RWPE1 (cell line): ENCODE results near the gene CELA1.

Experiments
- CTCF ChIA-PET: fragments of 350-600 bp; sonication (Branson Sonifier 250); formaldehyde crosslinking; extraction: SDS; loops from one replicate; lab custom pipeline; 2021; lab: Yijun Ruan, JAX
- POLR2A ChIA-PET: fragments of 400-600 bp; formaldehyde crosslinking; extraction: SDS; loops from one replicate; lab custom pipeline; 2020; ENCODE audit warnings: antibody characterized with exemption; ENCODE audit not compliant: low non-redundant PET; lab: Yijun Ruan, JAX
- DNase-seq: peaks from one replicate; pipeline ENCODE4 v3.0.0; 2012; ENCODE audit warnings: low spot score
- H3K27ac ChIP-seq: fragments of 450-650 bp; 2 replicates; pipeline ENCODE4 v1.5.1; 2017
- CTCF ChIP-seq: fragments of 450-650 bp; conservative IDR thresholded peaks from 2 replicates; pipeline ENCODE4 v1.5.1; 2017; ENCODE audit warnings: low read depth, mild to moderate bottlenecking

Gene CELA1

DNA sequence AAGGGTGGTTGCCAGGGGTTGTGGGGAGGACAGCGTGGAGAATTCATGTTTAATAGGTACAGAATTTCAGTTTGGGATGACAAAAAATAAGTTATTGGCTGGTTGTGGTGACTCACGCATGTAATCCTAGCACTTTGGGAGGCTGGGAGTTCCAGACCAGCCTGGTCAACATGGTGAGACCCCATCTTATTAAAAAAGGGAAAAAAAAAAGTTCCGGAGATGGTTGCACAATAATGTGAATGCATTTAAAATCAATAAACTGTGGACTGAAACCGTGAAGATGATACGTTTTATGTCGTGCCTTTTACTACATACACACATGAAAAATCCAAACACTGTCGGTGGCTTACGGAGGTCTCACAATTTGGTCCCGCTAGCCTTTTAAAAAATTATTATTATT is 24.2 kb upstream of the CELA1 start:
- ChIA-PET POLR2A (no interaction called here), CTCF (no interaction called here)
- TF ChIP-seq CTCF: no peak
- peak overlapping the region; percentile 94 for H3K27ac ChIP-seq
- DNase-seq: no peak

GRCh38 chr12:51369581-51369980 is 23.1 kb upstream of the CELA1 start:
- H3K27ac ChIP-seq: no peak overlapping the region
- POLR2A ChIA-PET: no interaction called here
- DNase-seq: no peak
- TF ChIP-seq CTCF: no peak
- CTCF ChIA-PET: no interaction called here

DNA sequence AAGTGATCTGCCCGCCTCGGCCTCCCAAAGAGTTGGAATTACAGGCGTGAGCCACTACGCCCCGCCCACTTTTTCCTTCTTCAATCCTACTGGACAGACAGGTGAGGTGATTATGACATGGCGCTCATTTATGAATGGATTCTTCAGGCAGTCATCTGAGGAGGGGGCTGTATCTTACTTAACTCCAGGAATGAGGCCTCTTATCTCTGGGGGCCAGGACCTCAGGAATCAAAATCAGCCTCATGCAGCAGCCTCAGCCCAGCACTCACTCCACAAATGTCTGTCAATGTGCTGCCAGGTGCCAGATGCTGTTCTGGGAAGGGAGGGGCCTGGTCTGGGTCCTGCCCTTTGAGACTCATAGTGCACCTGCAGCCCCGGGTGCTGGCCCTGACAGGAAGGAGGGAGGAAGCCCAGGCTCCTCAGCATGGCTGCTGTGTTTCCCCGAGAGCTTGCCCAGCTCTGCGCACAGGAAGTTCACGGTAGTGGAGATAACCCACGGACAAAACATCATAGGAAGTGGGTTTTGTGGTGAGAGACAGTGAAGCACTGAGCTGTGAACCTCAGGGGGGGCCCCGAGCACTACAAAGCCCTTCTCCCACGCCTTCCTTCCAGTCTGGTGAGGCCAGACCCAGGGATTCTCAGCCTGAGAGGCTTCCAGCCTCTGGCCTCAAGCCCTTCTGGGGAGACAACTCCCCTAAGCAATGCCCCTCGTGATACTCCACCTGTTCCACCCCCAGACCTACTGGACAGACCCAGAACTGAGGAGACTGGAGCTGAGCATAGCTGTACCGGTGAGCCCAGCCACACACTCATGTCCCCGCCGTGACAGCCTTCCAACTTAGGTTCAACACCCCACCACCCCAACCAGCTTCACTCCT is 22.4 kb upstream of the CELA1 start:
- no peak for TF ChIP-seq CTCF
- DNase-seq: no peak
- CTCF ChIA-PET: interaction anchor here (1.0 kb wide), 1 partner anchor 68 kb away, joined by 3 read pairs; no protein-coding TSS in a partner anchor
- POLR2A ChIA-PET: no interaction called here
- H3K27ac ChIP-seq: no peak overlapping the region

- ChIA-PET CTCF (no interaction called here), POLR2A (no interaction called here)
- no peak for TF ChIP-seq CTCF
- no peak for DNase-seq
- no peak overlapping the region for H3K27ac ChIP-seq
Measured at GRCh38 chr12:51365276-51365675, 18.8 kb upstream of the CELA1 start.

DNA sequence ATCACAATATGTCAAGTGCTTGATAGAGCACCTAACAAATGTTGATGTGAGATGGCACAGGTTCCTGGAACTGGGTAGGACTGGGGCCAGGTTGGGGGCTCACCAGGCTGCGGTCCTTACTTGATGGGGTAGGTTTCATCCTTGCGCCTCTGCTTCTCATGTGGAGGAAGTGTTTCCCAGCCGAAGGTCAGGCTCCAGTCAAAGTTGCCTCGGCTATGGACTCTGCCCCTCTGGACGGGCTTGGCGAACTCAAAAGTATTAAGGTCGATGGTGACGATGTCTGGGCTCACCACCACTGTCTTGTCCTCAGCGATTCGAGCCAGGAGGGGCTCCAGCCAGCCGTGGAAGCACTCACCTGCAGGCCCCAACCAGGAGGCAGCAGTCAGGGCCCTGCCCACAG is 17.5 kb upstream of the CELA1 start:
- POLR2A ChIA-PET: no interaction called here
- no peak overlapping the region for H3K27ac ChIP-seq
- CTCF ChIA-PET: no interaction called here
- no peak for DNase-seq
- no peak for TF ChIP-seq CTCF

- no peak for DNase-seq
- TF ChIP-seq CTCF: no peak
- no peak overlapping the region for H3K27ac ChIP-seq
- POLR2A ChIA-PET: interaction anchor here (1.0 kb wide), 1 partner anchor 9 kb away, joined by 3 read pairs; no protein-coding TSS in a partner anchor
- CTCF ChIA-PET: interaction anchor here (0.7 kb wide), 1 partner anchor 96 kb away, joined by 3 read pairs; no protein-coding TSS in a partner anchor
Measured at GRCh38 chr12:51362747-51363342, 16.4 kb upstream of the CELA1 start.
